ENCODE data around the gene TSPAN10. TPM values are rescaled to one million over a fixed set of nuclear protein-coding genes. Genes with fewer than 3 reads are reported as not detected.
"Not testable (repeated sequence)": the region's sequence is repeated elsewhere in the genome, so short reads cannot be mapped to it uniquely, and the experiment has no call there.

The TSPAN10 gene
- total RNA-seq, 1 experiment from 2014 or later, result 6.8 TPM

- DNase-seq (ENCODE audit: low spot score), result no peak
Measured at GRCh38 chr17:81662002-81662401, 25.0 kb downstream of the TSPAN10 start.

DNA sequence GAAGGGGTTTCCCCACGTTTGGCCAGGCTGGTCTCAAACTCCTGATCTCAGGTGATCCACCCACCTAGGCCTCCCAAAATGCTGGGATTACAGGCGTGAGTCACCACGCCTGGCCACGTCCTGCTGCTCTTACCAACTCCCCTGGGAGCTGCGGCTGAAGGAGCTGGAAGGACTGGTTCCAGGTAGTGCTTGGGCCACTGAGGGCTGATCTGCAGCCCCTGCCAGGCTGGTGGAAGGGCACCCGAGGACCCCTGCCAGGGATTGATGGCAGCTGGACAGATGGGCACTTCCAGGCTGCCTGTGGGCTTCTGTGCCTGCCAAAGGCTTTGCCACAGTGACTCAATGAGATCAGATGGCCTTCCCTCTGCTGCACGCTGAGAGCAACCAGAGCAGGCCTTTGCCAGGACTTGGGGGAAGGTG lies 27.1 kb downstream of the TSPAN10 start:
- DNase-seq (ENCODE audit: low spot score), result no peak

DNA sequence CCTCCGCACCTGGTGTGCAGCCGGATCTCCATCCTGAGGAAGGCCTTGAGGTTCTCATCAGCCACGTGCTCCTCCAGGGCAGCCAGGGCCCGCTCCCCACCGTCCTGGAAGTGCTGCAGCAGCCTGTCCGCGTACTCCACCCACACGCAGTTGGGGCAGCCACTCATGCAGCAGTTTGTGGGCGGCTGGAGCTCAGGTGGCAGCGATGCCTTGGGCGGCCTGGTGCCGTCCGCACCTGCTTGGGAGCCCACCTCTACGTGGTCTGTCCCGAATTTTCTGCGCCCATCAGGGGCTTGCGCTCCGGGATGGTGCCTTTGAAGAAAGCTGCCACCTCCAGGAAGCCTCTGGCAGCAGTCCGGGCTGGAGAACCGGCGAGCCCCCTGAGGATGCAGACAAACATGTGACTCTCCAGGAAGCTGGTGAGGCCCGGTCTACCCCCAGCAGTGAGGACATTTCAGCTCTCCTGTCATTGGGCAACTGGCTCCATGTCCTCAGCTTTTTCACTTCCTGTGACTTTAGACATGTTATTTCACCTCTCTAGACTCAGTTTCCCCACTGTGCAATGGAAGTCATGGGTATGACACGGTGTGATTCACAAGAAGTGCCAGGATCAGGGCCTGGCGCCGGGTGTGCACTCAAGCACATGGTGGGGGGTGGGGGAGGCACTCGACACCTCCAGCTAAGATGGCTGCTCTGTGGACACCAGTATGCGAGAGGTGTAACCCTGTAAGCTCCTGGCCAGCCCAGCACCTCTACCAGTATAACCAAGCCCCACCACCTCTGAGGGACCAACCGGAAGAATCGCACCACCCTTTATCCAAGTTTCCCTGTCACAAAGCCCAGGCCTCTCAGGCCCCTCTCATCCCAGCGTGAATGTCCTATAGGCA lies 28.5 kb downstream of the TSPAN10 start:
- no peak for DNase-seq (ENCODE audit: low spot score)

DNA sequence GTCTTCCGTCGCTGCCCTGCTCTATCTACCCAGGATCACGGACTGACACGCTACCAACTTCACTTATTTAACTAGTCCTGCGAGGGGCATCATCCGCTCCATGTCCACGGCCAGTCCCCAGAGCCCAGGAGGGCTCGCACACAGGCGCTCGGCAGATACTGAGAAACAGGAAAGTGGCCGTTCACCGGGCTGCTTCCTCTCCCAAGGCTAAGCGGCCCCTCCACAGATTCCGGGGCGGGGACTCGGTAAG lies 29.0 kb downstream of the TSPAN10 start:
- no peak for DNase-seq (ENCODE audit: low spot score)

DNA sequence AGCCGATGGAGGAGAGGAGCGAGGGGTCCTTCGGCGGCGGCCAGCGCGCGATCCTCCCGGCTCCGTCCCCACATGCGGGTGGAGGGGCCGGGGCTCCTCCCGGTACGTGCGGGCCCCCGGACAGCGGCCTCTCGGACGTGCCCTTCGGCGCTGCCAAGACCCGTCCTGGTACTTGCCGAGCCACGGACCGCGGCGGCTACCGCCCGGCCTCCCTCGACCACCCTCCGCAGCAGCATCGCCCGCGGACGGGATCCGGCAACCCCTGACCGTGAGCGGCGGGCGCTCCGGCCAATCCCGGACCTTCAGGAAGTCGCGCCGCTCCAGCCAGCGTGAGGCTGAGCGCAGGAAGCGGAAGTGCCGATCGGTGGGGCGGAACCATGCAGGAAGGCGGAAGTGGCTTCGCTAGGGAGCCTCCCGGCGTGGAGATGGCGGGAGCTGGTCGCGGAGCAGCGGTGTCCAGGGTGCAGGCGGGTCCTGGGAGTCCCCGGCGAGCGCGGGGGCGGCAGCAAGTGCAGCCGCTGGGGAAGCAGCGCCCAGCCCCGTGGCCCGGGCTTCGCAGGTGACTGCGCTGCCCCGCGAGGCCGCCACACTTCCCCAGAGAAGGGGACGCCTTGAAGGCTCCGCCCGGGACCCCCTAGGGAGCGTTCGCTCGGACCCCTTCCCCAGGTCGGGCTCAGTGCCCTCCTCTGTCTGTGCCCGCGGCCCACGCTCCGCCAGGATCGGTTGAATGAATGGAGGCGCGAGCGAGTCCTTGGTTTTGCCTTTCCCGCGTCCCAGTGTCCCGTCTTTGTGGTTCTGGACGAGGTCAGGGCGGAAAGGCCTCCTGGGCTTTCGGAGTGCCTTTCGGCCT lies 29.6 kb downstream of the TSPAN10 start, which contains the start of the genes CCDC137 and OXLD1:
CCDC137 (plus strand) TSS at position 396 of the 850 bp plus-strand sequence; CDS start at position 426, 30 bp downstream.
OXLD1 (minus strand) TSS at position 264 of the 850 bp plus-strand sequence; CDS start at position 236, 28 bp downstream.
- peak; percentile 91 for DNase-seq (ENCODE audit: low spot score)

DNA sequence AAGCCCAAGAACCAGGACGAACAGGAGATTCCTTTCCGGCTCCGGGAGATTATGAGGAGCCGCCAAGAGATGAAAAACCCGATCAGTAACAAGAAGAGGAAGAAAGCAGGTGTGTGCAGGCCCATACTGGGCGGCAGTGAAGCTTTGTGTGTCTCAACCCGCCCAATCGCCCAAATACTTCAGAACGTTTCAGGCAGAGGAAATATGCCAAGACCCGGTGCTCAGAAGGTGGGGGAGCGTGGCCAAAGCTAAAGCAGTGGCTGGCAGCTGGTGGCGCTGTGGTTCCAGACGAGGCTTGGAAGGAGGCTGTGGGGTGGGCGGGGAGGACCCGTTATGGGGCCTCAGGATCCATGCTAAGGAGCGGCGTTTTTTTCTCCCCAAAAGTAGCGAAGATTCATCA lies 30.8 kb downstream of the TSPAN10 start:
- DNase-seq (ENCODE audit: low spot score), result no peak

- DNase-seq (ENCODE audit: low spot score), result no peak
Measured at GRCh38 chr17:81672504-81672903, 35.5 kb downstream of the TSPAN10 start.

- no peak for DNase-seq (ENCODE audit: low spot score)
Measured at GRCh38 chr17:81672954-81673353, 36.0 kb downstream of the TSPAN10 start.

GRCh38 chr17:81673561-81674258 lies 36.7 kb downstream of the TSPAN10 start:
- no peak for DNase-seq (ENCODE audit: low spot score)

DNA sequence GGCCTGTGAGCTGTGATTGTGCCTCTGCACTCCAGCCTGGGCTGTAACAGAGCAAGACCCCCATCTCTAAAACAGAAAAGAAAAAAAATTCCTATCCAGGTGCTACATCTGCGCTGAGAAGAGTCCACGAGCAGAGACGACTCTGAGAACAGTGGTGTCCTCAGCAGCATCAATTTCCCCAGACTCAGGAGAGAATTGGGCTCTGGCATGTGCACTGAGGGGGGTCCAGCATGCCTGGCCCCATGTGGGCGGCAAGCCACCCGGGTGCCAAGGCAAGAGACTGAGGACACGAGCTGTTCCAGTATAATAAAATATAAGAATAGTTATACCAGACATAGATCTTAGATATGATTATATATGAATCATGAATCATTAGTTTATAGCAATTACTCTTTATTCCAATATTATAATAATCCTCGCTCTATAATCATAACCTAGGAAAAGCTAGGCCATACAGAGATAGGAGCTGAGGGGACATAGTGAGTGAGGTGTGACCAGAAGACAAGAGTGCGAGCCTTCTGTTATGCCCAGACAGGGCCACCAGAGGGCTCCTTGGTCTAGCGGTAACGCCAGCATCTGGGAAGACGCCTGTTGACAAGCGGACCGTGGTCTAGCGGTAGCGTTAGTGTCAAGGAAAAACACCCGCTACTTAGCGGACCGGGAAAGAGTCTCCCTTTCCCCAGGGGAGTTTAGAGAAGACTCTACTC lies 38.7 kb downstream of the TSPAN10 start:
- not testable (repeated sequence) for DNase-seq (ENCODE audit: low spot score)

DNA sequence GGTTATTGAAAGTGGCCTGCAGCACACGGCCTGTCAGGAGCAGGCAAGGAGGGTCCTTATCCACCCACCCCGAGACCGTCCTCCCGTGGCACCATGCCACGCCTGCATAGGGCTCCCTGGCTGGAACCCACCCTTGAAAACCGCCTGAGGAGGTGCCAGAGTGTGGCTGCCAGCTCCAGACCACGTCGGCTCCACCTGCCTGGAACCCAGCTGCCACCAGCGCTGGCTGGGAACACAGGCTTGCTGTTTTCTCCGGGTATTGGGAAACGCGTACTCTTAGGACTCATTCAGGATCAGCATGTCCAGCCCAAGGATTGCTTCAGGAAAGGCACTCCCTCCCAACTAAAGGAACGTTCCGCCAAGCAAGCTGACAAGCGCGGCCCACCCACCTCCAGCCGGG lies 39.9 kb downstream of the TSPAN10 start:
- DNase-seq (ENCODE audit: low spot score), result no peak

DNA sequence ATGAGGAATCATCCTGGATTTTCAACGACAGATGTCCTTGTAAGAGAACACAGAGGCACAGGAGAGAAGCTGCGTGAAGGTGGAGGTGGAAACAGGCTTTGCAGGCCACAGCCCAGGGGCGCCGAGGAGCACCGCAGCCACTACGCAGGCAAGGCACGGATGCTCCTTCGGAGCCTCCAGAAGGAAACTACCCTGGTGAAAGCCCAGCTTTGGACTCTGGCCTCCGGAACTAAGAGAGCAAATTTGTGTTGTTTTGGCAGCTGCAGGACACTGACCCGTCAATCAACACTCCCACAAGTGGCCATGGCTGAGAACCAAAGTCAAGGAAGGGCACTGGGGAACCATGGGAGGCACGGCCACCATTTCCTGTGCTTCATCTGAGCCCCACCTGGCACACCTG lies 43.2 kb downstream of the TSPAN10 start:
- no peak for DNase-seq (ENCODE audit: low spot score)

GRCh38 chr17:81681672-81682071 lies 44.7 kb downstream of the TSPAN10 start:
- DNase-seq (ENCODE audit: low spot score), result peak; percentile 63

- no peak for DNase-seq (ENCODE audit: low spot score)
Measured at GRCh38 chr17:81682565-81683207, 45.7 kb downstream of the TSPAN10 start.

GRCh38 chr17:81683208-81683583 lies 46.2 kb downstream of the TSPAN10 start:
- DNase-seq (ENCODE audit: low spot score), result no peak

- DNase-seq (ENCODE audit: low spot score), result peak; percentile 97
Measured at GRCh38 chr17:81683584-81684441, 46.8 kb downstream of the TSPAN10 start, which contains the start of the genes ARL16 and HGS. Gene ARL16 (minus strand): TSS chr17:81683797. CDS start chr17:81683753, 44 bp downstream. Gene HGS (plus strand): TSS chr17:81684011. CDS start chr17:81684067, 56 bp downstream.

DNA sequence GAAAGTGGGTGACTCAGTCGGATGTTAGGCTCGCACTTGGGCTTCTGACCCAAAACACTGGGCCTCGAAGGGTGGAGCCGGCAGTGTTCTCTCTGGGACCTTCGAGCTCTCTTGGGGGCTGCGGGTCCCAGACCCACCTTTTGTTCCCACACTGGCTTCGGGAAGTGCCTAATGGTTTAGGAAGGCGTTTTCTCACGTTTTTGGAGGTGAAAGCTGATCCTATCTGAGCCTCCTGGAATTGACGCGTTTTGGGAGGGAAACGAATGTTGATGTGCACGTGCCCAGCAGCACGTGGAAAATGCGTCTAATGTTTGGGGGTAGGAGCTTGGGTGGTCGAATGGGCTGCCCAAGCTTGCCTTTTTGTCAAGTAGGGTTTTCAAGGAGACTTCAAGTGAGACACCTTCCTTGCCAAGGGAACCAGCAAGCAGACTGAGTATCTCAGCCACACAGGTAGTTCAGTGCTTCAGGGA lies 47.5 kb downstream of the TSPAN10 start:
- DNase-seq (ENCODE audit: low spot score), result peak; percentile 73

DNA sequence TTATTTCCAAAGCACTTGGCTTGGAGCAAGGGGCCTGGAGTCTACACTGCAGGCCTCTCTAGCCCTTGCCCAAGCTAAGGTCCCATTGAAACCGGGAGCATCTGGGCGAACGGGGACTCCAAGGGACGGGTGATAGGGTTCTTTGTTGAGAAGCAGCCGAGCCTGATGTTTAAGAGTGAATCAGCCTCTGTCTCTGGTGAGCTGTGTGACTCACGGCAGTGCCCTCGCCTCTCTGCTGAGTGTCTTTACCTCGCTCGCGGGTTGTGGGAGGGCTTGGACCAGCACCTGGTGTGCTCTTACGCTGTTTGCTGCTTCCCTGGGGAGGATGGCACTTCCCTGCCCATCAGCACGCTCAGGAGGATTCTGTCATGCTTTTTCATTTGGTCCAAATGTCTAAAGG lies 48.1 kb downstream of the TSPAN10 start:
- DNase-seq (ENCODE audit: low spot score), result peak; percentile 81

DNA sequence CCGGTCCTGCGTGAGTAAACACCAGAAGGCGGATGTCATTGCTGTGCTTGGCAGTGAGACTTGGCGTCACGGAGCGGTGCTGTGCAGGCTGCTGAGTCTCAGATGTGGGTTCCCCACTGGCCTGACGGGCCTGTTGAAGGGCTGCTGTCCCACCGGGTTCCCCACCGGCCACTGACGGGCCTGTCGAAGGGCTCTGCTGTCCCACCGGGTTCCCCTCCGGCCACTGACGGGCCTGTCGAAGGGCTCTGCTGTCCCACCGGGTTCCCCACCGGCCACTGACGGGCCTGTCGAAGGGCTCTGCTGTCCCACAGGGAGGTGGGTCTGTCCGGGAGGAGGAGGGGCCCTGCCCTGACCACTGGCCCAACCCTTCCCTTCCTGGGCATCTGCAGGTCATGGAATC lies 49.6 kb downstream of the TSPAN10 start:
- no peak for DNase-seq (ENCODE audit: low spot score)
